Activated CD8-positive, alpha-beta memory T cell treated with anti-CD3 and anti-CD28 coated beads, Interleukin-2, amount 50 U/mL, for 24 hours (primary cell): ENCODE measurements around the gene ZNF239.
"Not testable (repeated sequence)": the region's sequence is repeated elsewhere in the genome, so short reads cannot be mapped to it uniquely, and the experiment has no call there.

Source experiments
- DNase-seq: peaks from one replicate; pipeline ENCODE4 v3.0.0-alpha.2; 2020; ENCODE audit errors: extremely low read depth

ZNF239 gene

GRCh38 chr10:43574001-43574892 is at the start of gene ZNF239:
TSS of gene ZNF239 (minus strand) at chr10:43574616. CDS start at chr10:43558079, 16,537 bp downstream.
- peak; percentile 65 for DNase-seq

- no peak for DNase-seq
Measured at GRCh38 chr10:43623351-43623750, 48.9 kb upstream of the ZNF239 start.

GRCh38 chr10:43622038-43622437 is 47.6 kb upstream of the ZNF239 start:
- DNase-seq, result no peak

GRCh38 chr10:43619368-43619767 is 45.0 kb upstream of the ZNF239 start:
- DNase-seq, result no peak

GRCh38 chr10:43616697-43617370 is 42.4 kb upstream of the ZNF239 start:
- no peak for DNase-seq

- DNase-seq, result no peak
Measured at GRCh38 chr10:43610636-43611035, 36.2 kb upstream of the ZNF239 start.

GRCh38 chr10:43607199-43607573 is 32.8 kb upstream of the ZNF239 start:
- DNase-seq, result no peak

GRCh38 chr10:43606323-43607198 is 32.1 kb upstream of the ZNF239 start, which contains the start of gene ZNF485:
TSS of gene ZNF485 (plus strand) at chr10:43606438. CDS start at chr10:43607051, 613 bp downstream.
- DNase-seq, result peak; percentile 43

- DNase-seq, result no peak
Measured at GRCh38 chr10:43605850-43606322, 31.5 kb upstream of the ZNF239 start.

GRCh38 chr10:43601576-43601975 is 27.2 kb upstream of the ZNF239 start:
- DNase-seq, result not testable (repeated sequence)

GRCh38 chr10:43599333-43599732 is 24.9 kb upstream of the ZNF239 start:
- no peak for DNase-seq

- no peak for DNase-seq
Measured at GRCh38 chr10:43598446-43598845, 24.0 kb upstream of the ZNF239 start.

GRCh38 chr10:43596546-43596945 is 22.1 kb upstream of the ZNF239 start:
- DNase-seq, result no peak

- no peak for DNase-seq
Measured at GRCh38 chr10:43595739-43596298, 21.4 kb upstream of the ZNF239 start.

- no peak for DNase-seq
Measured at GRCh38 chr10:43594944-43595589, 20.7 kb upstream of the ZNF239 start.

- DNase-seq, result no peak
Measured at GRCh38 chr10:43591303-43591904, 17.0 kb upstream of the ZNF239 start.

GRCh38 chr10:43586730-43587115 is 12.3 kb upstream of the ZNF239 start:
- not testable (repeated sequence) for DNase-seq

- no peak for DNase-seq
Measured at GRCh38 chr10:43585981-43586729, 11.7 kb upstream of the ZNF239 start.

- no peak for DNase-seq
Measured at GRCh38 chr10:43585046-43585445, 10.6 kb upstream of the ZNF239 start.

- DNase-seq, result no peak
Measured at GRCh38 chr10:43584051-43584450, 9.6 kb upstream of the ZNF239 start.
